ENCODE data around the gene CCDC15.

The CCDC15 gene

DNA sequence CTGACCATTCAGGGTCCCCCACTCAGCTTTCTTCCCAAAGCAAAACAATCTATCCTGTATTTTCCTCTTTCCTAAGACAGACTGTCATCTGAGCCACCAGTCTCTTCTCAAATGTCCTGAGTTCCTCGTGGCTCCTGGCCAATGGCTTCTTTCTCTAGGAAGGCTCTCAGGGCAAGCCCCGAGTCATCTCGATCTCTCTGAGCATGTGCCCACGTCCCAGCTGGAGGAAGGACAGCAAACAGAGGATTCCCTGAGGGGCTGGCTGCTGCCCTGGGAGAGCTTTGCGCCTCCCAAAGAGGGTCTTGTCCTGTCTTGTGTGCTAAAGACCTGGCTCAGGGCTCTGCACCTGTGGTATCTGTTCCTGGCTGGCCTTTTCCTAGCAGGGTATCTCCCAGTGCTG, 117.4 kb downstream of the CCDC15 start:
- DNase-seq: no peak

DNA sequence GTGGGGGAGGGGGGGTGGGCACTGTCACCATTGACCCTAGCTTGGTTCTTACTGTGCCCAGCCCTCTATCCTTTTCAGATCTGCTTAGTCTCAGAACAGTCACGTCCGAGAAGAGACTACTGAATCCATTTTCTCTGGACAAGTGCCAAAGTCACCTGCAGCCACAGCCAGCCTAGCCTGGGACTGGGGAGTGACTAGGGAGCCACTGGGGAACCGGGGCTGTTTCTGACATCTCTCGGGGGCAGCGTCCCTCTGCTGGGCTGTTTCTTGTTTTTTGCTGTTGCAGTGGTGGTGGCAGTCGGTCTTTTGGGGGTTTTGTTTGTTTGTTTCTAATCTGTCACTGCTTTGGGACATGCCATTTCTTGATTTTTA, 117.8 kb downstream of the CCDC15 start:
- no peak for DNase-seq

DNA sequence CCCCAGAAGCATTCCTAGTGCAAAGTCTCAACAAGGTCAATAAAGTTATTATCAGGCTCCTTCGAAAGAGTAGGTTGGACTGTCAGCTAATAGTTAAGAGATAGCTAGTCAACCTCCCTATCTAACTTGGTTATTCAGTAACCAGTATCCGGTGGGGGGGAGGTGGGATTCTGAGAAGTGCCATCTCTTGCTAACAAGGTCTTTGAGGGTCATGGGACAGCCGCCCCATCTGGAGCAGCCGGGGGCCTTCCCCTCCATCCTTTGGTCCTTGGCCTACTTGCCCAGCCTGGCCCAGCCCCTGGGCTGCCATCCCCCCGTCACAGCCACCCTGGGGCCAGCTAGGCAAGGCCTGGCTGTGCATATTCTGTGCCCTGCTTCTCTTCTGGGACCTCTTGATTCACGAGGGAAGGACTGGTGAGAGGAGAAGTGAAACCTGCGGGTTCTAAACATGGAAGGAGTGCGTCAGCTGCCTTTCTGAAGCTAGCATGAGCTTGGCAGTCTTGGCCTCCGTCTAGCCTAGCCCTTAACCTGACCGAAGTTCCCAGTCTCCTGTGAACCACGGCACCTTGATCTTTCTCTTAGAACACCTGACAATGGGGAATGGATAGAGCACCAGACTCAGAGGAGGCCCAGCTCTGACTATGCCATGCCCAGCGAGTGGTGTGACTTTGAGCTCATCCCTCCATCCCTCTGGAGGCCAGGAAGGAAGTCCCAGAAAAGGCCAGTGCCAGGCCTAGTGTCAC, 118.4 kb downstream of the CCDC15 start:
- DNase-seq: no peak

DNA sequence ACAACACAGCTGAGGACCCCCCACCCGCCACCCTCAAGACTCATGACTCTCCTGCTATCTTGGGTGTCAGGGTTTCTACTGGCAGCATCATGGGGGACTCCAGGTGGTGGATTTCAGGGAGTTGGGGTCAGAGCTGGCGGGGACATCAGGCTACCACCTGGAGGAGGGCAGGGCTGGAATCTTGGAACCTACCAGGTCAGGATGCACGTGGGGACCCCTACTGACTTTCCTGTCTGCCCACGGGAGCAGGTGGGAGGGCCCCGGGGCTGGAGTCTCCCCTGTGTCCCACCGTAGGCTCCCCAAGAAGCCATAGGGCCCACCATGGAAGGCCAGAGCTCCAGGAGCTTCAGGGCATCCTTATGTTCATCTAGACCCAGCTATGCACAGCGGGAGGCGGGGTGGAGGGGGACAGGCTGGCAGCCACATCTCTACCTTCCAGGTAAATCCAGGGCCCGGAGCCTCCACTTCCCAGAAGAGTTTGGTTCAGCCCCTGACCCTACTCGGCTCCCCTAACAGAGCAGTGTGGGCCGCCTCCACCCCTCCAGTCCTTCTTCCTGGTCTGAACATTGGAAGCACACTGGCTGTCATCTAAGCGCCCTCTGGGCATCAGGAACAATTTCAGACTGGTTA, 119.1 kb downstream of the CCDC15 start:
- no peak for DNase-seq

DNA sequence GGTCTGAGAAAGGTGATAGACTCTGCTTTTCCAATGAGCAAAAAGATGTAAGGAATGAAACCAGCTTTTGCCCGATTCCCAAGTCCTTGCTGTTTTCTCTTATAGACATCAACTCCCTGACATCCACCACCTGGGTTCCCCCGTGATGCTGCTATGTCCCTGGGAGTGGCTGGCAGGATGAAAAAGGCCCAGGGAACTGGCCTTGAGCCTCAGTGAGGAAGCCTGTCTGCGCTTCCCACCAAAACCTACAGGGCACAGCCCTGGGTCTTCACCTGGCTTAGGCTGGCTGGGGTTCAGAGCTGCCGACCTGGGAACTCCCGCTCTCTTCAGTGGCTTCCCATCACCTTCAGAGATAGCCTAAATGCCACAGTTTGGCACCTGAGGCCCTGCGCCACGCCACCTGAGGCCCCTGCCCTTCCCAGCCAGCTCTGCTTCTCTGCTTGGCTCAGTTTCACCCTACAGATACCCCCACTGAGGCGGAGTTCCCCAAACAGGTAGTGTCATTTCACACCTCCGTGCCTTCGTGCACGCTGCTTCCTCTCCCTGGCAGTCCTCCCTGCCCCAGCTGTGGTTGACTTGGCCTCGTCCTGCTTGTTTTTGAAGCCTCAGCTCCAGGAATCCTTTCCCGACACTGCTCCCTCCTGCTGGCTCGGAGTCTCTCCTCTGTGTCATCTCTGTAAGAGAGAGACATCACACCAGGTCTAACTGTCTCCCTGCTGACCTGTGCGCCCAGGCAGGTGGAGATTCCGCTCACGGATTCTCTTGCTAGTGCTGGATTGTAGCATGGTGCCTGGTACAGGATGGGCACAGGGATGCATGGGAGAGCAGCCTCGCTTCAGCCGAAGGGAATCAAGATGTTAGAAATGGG, 119.8 kb downstream of the CCDC15 start:
- no peak for DNase-seq

DNA sequence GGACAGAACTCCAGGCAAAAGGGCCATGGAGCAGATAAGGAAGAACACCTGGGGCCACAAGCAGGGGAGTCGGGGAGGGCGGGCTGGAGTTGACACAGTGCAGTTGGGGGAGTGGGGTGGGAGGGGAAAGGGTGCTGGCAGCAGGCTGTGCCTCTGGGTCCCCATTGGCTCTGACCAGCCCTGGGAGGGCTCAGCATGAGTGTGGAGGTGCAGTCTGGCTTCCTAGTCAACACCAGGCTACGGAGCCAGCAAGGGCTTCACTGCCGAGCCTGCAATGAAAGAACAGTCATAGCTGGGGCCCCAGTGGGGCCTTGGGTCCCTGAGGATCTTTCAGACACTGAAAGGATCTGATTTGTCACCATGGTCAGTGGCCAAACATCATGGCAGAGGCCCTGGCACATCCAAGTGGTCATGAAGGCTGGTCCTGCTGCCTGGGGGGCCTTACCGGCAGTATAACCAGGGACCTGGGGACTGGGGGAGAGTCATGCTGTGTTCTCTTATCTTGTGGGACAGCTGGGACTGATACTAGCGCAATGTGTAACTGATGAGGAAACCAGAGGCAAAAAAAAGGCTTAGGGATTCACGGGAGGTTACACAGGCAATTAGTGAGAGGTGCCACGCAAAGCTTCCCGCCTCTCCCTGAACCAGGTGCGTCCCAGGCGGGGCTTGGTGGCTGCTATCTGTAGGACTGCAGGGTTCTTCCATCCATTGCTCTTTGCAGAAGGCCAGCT, 120.7 kb downstream of the CCDC15 start:
- DNase-seq: no peak

DNA sequence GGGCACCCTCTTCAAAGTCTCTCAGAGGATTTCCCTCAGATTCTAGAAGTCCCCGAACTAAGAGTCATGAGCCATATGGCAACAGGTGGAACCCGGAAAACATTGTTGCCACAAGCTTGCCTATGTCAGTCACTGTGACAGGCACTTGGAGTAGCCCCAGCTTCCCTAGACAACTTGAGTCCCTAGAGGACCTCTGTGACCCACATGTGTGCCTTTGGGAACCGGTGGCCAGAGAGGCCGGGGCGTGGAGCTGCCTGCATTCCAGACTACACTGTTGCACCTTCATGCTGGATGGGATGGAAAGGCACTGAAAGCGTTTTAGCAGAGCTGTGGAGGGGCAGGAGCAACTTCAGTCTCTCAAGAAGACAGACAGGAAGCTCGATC, 121.2 kb downstream of the CCDC15 start:
- no peak for DNase-seq

DNA sequence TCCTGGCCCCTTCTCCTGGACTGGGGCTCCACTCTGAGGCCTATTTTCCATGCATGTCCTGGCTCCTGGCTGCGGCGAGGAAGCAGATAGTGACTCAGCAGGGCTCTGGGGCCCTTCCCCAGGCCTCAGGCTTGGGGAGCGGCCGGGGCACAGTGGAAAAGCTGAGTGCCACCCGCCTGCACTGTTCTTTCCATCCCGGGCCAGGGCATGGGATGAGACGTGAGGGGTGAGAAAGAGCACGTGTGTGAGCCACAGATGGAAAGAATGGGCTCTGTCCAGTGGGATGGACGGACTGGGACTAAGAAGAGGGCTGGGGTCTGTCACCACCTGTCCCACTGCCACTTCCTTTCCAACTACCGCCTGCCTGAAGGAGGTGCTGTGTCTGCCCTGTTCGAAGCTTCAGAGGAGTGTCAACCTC, 121.9 kb downstream of the CCDC15 start:
- no peak for DNase-seq

DNA sequence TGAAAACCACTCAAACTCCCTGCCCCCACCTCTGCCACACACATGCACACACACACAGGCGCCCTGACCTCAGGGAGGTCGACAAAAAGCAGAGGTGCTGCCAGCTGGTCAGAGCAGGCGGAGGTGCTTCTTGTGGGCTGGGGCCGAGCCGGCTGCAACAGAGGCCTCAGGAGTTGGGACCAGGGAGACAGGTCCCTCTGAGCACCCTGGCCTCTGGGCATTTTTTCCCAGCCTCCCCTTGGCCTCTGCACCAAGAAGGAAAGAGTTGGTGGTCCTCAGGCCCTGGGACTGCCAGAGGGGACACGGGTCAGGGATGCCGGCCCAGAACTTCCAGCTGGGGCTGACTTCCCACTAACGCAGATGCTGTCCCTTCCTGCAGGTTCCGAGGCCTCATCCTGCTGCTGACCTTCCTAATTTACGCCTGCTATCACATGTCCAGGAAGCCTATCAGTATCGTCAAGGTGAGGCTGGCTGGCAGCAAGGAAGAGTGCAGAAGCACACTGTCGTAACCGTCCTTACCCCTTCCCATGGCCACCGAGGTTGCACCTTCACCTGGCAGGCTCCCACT, 122.5 kb downstream of the CCDC15 start:
- no peak for DNase-seq

DNA sequence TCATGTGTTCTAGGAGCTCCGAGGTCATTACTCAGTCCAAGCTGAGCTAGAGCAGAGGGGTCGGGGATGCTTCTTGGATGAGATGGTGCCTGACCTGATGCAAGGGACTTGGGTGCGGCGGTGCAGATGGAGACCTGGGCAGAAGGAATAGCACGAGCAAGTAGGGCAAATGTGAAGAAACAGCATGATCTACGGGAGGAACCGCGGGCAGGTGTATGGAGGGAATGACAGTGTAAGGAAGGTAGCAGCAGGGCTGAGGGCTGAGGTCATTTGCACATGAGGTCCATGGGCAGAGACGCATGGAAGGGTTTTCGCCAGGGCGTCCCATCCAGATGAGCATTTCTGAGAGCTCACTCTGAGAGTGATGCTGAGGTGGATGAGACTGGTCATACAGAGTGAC, 124.0 kb downstream of the CCDC15 start:
- no peak for DNase-seq

DNA sequence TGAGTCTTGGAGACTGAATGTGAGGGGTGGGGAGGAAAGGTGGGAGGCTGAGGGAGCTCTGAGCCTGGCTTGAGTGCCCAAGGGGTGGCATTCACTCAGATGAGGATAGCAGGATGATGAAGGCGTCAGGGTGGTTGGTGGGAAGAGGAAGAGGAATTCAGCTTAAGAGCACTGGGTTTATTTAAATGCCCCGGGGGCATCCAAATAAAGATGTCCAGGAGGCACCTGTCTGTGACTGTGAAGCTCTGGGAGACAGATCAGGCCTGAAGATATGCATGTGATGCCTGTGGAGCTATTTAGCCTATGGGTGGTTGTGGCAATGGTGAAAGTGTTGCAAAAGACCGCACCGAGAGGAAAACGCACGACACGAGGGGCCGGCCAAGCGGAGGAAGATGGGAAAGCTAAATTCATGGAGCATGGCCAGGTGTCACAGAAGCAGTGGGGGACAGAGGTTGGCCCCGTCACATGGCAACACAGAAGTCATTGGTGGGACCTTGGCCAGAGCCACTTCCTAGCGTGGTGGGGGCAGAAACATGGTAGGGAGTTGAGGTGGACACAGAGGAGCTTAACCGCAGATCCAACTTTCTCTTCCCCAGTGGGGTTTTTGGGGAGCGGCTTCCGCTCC, 124.6 kb downstream of the CCDC15 start:
- no peak for DNase-seq

DNA sequence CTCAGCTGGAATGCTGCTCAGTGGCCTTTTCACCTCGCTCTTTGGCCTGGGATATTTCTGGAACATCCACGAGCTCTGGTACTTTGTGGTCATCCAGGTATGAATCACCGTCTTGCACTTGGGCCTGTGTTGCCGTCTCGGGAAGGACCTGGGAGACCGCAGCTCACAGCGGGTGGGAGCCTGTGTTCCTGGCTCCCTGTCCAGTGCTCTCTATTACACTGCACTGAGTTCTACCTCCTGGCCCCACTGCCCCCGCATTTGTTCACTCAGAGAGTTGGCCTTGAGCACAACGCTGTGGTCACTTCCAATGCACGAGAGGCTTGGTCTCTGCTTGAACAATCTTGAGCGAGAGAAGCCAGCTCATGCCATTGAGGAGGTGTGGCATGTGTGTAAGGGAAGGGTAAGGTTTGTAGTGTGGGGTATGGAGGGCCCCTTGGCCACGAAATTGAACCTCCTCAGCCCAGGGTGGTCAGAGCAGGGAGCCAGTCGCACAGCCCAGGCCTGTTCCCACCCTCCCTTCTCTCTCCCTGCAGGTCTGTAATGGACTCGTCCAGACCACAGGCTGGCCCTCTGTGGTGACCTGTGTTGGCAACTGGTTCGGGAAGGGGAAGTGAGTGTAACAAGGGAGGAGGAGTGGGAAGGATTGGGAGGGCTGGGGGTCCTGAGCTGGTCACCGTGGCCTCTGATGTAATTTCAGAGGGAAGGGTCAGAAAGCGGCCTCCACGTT, 125.3 kb downstream of the CCDC15 start:
- no peak for DNase-seq

DNA sequence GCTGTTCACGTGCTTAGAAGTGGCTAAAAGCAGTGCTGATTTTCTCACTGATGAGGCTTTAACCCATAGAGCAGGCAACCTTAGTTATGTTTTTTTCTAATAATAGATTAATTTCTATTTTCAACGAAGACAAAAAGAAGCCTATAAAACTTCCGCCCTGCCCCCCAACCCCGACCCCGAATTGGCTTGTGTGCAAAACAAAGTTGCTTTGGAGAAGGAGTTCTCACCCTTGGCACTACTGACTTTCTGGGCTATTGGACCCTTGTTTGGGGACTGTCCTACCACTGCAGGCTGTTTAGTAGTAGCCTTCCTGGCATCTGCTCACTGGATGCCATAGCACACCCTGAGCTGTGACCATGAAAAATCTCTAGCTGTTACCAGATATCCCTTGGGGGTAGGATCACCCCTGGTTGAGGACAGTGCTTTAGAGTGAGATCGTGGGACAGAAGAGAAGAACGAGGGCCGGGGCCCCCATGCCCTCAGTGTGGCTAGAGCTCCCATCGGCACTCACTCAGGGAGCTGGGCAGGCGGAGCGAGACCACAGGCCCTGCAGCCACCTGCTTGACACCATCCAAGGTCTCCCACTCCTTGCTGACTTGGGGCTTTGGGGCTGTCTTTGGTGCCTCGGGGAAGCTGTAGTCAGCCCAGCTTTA, 126.0 kb downstream of the CCDC15 start:
- DNase-seq: no peak

DNA sequence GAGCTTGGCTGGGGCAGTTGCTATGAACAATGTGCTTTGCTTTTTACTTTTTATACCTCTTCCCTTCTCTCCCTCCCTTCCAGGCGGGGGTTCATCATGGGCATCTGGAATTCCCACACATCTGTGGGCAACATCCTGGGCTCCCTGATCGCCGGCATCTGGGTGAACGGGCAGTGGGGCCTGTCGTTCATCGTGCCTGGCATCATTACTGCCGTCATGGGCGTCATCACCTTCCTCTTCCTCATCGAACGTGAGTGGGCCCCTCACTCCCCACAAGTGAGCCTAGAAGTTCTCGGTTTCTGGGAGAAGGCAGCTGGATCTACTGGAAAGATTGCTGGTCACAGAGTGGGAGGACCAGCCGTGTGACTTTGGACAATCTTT, 126.5 kb downstream of the CCDC15 start:
- DNase-seq: no peak

DNA sequence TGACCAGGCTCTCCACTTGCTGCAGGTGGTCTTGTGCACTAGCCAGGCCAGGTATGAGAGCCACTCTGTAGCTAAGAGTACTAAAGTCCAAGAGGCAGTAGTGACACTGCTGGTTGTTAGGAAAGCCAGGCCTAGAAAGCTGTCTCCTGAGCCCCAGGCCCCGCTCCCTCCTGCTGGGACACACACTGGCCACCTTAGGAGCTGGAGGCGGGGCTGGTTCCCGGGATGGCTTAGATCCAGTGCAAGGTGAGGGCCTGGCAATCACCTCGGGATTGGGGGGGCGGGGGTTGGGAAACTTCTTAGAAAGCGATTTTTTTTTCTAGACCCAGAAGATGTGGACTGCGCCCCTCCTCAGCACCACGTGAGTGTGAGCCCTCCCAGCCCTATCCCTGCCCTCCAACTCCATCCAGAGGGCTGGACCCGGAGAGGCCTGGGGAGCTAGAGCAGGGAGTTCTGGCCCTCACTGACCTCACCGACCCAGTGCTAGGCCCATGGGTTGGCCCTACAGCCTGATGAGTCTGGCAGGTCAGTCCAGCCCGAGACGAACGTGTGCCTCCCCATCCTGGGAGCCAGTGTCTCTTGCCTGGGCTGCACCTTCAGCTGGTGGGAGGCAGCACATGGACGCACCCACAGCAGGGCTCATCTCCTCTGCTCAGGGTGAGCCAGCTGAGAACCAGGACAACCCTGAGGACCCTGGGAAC, 127.2 kb downstream of the CCDC15 start:
- no peak for DNase-seq

DNA sequence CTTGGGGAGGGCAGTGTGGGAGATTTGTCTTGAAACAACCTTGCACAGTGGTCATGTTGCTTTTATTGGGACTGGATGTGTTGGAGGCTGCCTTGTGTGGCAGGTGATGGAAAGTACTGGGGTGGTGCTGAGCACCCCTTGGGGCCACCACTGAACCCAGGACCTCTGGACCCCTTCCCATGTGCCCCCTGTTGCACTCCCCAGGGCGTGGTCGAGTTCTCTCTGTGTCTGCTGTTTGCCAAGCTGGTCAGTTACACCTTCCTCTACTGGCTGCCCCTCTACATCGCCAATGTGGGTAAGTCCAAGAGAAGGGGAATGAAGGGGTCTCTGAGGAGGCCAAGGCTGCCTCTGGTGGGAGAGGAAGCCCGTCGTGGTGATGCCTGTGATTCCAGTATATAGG, 128.0 kb downstream of the CCDC15 start:
- DNase-seq: no peak

DNA sequence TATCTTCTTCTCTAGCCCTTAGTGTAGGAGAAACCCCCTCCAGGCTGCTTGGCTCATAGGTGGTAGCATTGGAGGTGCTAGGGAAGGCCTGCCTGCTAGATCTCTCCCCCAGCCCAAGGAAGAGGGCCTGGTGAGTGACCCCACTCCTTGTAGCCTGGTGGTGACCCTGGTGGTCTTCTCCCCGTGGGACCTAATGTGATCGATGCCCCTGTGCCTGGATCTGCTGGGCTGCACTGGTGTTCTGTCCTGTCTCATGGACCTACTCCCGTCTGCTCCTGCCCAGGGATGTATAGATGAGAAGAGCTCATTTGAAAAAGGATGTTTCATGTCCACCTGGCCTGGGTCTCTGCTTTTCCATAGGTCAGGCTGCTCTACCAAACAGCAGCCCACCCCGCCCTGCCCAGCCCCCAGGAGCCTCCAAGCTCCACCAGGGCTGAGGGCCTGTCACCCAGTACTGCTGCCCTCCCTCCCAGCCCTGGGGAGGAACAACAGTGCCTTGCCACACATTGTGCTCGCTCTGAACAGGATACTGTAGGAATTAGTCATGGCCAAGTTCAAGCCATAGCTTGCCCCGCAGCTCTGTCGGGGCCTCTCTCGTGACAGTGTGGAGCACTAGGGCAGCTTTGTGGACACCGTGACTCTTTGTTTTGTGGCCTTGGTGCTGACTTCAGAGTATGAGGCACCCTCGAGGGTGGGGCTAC, 128.8 kb downstream of the CCDC15 start:
- DNase-seq: no peak

DNA sequence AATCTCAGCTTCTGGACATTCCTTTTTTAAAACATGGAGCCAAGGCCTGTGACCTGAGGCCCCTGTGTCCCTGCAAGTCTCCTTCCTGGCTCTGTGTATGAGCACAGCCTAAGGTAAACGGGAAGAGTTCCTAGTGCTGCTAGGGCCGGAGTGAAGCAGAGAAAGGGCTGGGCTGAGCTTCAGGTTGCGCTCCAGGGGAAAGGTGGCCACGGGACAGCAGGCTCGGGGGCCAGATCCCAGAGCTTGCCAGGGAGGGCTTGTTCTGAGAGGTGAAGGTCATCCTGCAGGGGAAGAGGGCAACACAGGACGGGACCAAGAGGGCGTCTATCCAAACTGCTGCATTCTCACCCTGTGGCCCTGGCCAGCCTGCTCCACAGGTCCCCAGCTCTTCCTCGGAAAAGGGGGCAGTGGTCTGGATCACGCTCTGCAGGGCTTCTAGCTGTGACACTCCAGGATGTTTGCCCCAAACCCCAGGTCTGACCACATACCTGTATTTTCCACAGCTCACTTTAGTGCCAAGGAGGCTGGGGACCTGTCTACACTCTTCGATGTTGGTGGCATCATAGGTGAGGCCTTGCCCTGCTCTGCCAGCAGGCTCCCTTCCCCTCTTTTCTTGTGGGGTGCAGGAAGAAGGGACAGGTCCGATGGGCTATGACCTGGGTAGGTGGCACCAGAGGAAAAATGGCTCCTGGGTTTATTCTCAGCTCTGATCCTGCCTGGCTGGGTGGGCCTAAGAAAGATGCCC, 129.5 kb downstream of the CCDC15 start:
- DNase-seq: no peak

DNA sequence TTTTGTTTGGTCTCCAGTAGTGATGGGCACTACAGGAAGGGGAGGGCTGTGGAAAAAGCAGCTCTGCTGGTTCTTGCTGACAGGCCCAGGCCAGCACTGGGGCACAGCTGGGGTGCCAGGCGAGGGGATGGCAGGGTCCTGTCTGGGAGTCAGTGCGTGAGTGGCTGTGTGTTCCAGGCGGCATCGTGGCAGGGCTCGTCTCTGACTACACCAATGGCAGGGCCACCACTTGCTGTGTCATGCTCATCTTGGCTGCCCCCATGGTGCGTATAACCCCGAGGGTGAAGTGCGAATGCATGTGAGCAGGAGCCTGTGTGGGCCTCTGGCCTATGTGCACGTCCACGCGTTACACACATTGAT, 130.0 kb downstream of the CCDC15 start:
- DNase-seq: no peak

Data from activated CD4-positive, alpha-beta T cell treated with anti-CD3 and anti-CD28 coated beads for 48 hours (primary cell).